A673 (cell line): Measurements from ENCODE around the gene HECW1.

Experiments used
- CTCF ChIP-seq: fragments of 300-800, 200-600 bp; sonication (generic); conservative IDR thresholded peaks from 2 replicates; pipeline ENCODE4 v1.5.1; 2017; ENCODE audit warnings: low read depth, mild to moderate bottlenecking, antibody characterized with exemption, low read length, moderate library complexity, mixed read lengths
- EZH2 ChIP-seq: fragments of 200-600 bp; sonication (generic); IDR thresholded peaks from 2 replicates; pipeline ENCODE4 v1.6.1; 2017; ENCODE audit warnings: borderline replicate concordance, low read depth, mild to moderate bottlenecking, mixed read lengths, antibody characterized with exemption, low read length; ENCODE audit not compliant: poor library complexity, severe bottlenecking

- TF ChIP-seq CTCF (no peak), EZH2 (no peak)
These were observed 83.3 kb downstream of the HECW1 start for GRCh38 chr7:43195768-43196167.
